SH-SY5Y (cell line): ENCODE results near the gene AMER2.
A peak's percentile ranks its signal among the peaks of the same experiment; 100 is the strongest.

Source experiments
- GATA2 ChIP-seq: IDR thresholded peaks from 2 replicates; pipeline ENCODE4 v1.6.1; 2011; ENCODE audit warnings: mild to moderate bottlenecking, low read depth, low read length
- GATA3 ChIP-seq: IDR thresholded peaks from 2 replicates; pipeline ENCODE4 v1.6.1; 2011; ENCODE audit warnings: low read depth, mild to moderate bottlenecking, low read length, moderate library complexity

Gene AMER2

DNA sequence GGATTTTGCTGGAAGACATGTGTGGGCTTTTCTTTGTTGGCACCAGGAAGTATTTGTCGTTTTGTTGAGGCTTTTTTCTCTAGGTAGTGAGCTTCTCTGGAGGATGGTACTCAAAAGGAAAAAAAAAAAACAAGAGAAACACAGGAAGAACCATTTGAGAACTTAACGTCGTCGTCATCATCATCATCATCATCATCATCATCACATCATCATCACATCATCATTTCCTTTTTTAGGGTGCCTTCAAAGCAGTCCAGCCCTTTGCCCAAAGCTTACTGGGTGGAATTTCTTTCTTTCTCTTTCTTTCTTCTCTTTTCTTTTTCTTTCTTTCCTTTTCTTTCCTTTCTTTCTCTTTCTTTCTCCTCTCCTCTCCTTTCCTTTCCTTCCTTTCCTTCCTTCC lies 2.2 kb upstream of the AMER2 start:
- TF ChIP-seq GATA2 (no peak), GATA3 (no peak)

DNA sequence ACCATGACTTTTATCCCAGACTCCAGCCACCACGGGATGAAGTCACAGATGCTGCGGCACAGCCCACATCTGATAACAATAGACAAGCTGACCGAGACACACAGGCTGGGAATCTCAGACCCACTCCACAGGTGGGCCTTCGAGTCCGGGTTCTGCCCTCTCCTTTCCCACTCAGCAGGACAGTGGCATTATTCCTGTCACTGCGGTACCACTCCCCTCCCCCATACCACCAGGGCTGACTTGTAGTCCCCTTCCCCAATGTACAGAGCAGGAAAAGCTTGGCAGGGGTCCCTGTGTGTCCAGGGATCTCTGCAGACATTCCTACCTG lies 179 bp upstream of the AMER2 start:
- TF ChIP-seq GATA2 (no peak), GATA3 (no peak)

DNA sequence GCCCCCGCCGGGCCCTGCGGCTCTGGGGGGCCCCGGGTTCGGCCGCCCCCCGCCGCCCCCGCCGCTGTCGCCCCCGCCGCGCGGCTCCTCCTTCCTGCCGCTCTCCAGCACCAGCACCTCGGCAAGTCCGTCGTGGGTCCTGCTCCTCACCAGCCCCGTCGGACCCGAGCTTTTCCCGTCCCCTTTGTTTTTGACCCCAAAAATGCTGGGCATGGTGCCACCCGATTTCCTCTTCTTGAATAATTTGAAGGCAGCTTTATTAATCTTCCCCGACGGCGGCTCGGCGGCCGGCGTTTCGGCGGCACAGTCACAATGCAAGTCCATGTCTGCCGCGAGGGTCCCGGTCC lies 945 bp downstream of the AMER2 start:
- TF ChIP-seq GATA2: no peak
- TF ChIP-seq GATA3: no peak

DNA sequence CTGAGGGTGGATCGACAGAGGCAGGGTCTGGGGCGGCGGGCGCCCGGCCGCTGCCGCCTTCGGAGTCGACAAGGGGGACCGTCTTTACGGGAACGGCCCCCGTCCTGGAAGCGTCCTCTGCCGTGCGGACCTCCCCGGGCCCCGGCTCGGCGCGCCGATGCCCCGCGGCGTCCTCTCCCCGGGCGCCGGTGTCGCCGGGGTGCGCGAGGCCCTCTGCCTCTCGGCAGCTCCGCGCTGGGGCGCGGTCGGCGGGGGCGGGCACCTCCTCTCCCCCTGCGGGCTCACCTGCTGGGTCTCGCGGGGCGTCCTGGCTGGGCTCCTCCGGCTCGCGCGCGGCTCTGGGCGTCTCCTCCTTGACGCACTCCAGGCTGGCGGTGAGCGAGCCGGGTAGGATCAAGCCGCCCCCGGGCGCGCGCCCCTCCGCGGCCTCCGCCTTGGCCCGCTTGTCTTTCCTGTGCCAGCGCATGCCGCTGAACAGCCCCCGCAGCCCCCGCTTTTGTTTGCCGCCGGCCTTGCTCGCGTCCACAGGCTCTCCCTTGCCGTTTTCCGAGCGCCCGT lies 1.5 kb downstream of the AMER2 start:
- TF ChIP-seq GATA3: no peak
- TF ChIP-seq GATA2: no peak

DNA sequence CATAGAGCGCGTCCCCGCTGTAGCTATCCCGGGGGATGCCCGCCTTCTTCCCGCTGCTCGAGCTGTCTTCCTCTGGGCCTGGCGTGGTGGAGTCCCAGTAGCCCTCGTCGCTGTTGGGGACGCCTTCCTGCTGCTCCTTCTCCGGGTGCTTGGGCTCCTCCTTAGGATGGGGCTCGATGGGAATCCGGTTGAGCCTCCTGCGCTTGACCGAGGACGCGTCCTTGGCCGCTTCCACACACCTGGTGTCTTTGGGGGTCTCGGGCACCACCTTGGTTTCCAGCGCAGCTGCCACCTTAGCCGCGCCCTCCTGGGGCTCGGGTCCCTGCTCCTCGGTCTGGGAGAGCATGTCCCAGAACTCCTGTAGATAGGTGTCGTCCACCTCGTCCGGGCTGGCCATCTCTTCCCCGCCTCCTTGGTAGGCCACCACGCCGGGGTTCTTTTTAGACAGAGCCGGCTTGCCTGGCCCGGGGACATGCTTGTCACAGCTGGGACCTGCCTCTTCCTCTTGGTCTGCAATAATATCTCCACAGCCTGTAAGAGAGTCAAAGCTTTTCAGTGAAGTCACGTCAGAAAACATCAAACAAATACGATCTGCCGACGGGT lies 2.0 kb downstream of the AMER2 start:
- no peak for TF ChIP-seq GATA3
- no peak for TF ChIP-seq GATA2

DNA sequence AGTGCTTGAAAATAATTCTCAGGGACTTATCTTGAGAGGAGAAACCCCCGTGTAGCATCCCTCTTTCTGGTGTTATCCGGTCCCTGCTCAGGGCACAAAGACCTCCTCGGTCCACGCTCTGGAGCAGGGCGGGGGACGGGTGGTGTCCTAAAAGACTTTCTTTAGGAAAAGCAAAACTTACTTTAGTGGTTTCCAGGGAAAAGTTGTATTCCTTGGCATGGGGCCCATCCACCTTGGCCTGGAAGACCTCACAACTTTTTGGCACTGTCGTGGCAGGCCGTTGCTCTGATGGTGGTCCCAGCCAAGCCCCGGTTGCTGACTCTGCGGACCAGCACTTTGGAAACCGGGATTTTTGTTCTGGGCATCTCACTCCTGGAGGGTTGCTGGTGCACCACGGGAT lies 2.7 kb downstream of the AMER2 start:
- TF ChIP-seq GATA3 (no peak), GATA2 (no peak)

DNA sequence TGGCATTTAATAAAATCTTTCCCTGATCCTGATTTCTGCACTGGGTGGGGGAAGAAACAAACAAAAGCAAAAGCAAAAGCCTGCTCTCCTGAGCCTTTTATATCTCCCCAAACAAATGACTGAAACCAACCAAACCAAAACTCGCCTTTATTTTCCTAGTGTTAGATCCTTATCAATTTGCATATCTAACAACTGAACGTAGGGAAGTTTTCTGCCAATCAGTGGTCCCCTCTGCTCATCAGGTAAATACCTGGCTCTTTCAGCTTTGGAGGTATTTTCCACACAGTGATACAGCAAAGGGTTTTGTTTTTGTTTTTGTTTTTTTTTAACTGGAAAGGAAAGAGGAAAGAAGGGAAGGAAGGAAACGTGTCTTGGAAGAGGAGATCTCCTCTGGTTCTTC lies 3.3 kb downstream of the AMER2 start:
- TF ChIP-seq GATA3 (no peak), GATA2 (peak; percentile 30; the same call in 1 of the 2 replicates)

DNA sequence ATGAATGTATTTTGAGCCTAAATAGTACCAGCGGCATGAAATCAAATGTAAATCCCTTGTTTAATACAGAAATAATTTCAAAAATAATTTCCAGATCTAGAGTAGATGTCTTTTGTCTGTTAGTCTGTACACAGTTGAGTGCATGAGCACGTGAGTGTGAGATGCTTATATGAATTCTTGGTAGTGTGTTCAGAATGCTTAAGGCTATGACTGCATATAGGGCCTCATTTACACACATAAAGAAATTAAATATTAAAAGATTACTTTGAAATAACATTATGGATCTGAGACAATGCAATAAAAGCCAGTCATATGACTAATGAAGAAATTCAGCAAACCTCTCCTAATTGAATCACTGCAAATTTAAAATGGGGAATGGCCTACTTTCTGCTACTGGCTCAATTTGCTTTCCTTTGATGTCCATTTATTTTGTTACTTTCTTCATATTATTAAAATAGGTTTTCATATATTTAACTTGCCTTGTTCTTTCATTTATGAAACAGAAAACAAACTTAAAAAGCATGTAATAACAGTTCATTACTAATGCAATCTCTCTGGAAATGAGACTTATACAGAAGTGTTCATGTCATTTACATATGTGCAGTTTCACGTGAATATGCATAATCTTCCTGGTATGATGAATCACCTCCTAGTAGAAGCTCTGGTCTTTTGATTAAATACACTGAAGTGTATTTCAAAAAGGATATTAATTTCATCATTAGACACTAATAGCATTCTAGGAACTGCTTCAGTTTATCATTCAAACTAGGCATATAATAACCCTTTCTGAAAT lies 4.5 kb downstream of the AMER2 start:
- TF ChIP-seq GATA3: no peak
- no peak for TF ChIP-seq GATA2

DNA sequence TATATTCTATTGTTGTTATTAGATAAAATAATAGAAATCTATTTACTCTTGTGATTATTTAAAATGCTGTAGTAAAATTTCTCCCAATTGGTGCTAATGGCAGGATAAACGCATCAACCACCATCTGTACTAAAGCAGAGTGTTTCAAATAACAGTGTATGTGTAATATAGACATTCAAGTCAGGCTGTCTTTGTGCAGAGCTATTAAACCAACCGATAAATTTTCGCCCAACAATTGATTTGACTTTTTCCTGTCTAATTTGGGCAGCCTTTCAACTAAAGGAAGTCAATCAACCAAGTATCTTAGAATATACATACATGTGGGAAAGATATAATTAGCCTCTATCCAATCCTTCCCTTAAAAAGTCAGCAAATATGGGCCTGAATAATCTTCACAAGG lies 5.8 kb downstream of the AMER2 start:
- TF ChIP-seq GATA3 (no peak), GATA2 (no peak)

DNA sequence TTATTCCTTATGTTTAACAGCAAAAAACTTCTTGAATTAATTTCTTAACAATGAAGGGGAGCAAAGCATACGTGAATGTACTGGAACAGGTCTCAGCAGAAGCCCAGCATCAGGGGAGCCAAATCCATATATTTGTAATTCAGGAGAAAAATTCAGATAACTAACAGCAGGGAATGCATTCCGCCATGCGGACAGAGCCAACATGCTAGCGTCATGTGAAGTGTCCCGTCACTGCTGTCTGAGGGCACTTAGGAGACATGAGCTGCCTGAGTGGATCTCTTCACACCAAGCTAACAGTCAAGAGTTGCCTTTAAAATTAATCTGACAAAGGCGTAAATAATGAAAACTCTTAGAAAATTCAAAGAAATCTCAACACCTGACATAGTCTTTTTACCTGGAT lies 6.4 kb downstream of the AMER2 start:
- no peak for TF ChIP-seq GATA3
- no peak for TF ChIP-seq GATA2

DNA sequence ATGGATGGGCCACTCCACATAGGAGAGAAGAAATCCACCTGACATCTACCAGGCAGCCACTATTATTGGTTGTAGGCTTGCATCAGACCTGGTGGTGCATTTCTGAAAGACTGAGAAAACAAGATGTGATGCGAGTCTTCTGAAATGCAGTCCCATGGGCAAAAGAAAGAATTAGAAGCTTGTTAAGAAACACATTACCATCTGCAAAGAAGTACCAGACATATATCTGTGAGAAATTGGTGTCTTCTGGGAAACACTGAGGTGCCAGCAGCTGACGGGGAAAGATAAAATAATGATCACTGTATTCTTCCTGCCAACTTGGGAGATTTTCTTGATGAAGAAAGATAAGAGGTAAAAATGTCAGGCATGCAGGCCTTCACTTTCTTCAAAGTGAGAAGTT lies 14.4 kb downstream of the AMER2 start:
- TF ChIP-seq GATA3: no peak
- TF ChIP-seq GATA2: no peak

DNA sequence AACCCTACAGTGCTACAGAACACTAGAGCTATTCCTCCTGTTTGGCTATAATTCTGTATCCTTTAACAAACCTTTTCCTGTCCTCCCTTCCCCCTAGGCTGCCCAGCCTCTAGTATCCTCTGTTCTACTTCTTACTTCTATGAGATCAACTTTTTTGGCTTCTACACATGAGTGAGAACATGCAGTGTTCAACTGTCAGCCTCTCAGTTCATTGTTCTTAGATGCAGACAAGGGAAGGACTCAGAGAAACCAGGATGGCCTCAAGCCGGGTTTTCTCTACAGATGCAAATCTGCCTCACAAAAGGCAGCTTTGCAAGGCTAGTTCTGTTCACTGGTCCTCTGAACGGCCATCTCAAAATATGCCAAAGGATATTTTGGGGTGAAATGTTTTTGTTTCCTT lies 18.4 kb downstream of the AMER2 start:
- TF ChIP-seq GATA3: no peak
- no peak for TF ChIP-seq GATA2

DNA sequence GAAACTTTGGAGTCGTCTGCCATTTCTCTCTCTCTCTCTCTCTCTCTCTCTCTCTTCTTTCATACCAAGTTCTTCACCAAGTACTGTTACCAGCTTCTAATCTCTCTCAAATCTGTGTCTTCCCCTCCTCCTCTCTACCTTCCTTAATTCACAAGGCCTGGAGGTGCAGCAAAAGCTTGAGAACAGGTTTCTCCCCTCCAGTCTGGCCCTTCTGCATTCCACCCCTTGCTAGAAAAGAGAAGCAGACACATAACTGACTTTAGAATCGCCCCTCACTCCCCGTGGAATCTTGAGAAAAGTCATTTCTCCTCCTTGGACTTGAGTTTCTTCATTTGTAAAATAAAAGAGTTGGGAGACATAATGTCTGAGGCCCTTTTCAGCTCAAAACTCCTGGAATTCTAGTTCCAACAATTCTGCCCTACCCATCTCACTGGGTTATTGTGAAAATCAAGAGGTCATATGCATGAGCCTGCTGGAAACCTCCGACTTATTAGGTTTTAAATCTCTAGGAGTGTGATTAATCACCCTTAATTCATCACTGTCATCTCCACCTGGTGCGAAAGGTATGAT lies 20.4 kb downstream of the AMER2 start:
- TF ChIP-seq GATA2 (no peak), GATA3 (no peak)

DNA sequence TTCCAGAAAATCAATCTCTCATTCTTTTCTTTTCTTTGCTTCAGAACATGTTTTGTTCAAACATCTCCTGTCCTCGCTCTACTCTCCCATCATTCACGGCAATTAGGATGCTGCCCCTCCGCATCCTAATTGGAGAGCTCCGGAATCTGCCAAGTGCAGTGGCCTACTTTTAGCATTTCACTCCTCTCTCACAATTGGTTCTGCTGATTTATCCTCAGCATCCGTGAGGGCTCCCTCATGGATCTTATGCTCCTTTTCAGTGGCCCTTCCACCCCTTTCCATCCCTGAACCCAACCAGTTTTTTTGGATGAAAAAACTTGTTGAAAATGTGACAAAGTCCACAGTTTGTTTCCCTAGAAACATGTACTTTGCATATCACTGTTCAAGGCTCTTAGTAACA lies 22.4 kb downstream of the AMER2 start:
- TF ChIP-seq GATA2: no peak
- TF ChIP-seq GATA3: no peak

DNA sequence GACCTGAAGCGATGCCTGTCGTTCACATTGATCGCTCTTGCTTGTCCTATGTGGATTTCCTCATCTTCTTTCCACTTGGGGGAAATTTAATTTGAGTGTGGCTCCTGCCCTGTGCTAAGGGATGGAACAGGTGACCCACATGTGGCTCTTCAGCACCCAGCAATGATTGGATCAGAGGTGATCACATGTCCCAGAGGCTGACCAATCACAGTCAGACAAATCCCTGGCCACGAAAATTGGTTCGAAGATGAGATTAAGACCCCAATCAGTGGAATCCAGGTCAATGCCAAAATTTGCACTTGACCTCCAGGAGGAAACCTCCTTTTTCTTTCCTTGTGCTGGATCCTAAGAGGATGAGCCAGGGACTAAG lies 23.7 kb downstream of the AMER2 start:
- TF ChIP-seq GATA2 (no peak), GATA3 (no peak)
